Astrocyte (in vitro differentiated cells and primary cell): ENCODE data around the gene CEP41.

Source experiments
- CTCF ChIP-seq: IDR thresholded peaks from 2 replicates; pipeline ENCODE4 v1.5.1; 2011; ENCODE audit warnings: low read depth, mild to moderate bottlenecking, inconsistent platforms, low read length, moderate library complexity; ENCODE audit not compliant: insufficient read depth
- EZH2 ChIP-seq: IDR thresholded peaks from 2 replicates; pipeline ENCODE4 v1.6.1; 2012; ENCODE audit warnings: mild to moderate bottlenecking, low read length, inconsistent platforms; ENCODE audit not compliant: insufficient read depth

GRCh38 chr7:130350945-130351790 is 89.6 kb downstream of the CEP41 start:
- TF ChIP-seq CTCF (no peak), EZH2 (no peak)
